Rectal smooth muscle tissue (tissue), 1 donor: ENCODE results near the gene ARHGAP1.

Experiments
- H3K27ac ChIP-seq: one replicate; pipeline ENCODE4 v1.7.0; 2013; ENCODE audit warnings: low read depth, low read length, inconsistent platforms
- H3K27me3 ChIP-seq: one replicate; pipeline ENCODE4 v1.7.0; 2013; ENCODE audit warnings: low read length; ENCODE audit not compliant: control insufficient read depth, insufficient read depth
- H3K36me3 ChIP-seq: one replicate; pipeline ENCODE4 v1.7.0; 2013; ENCODE audit warnings: low read length; ENCODE audit not compliant: control insufficient read depth, insufficient read depth
- H3K4me1 ChIP-seq: one replicate; pipeline ENCODE4 v1.7.0; 2013; ENCODE audit warnings: low read length; ENCODE audit not compliant: control insufficient read depth, insufficient read depth
- H3K4me3 ChIP-seq: one replicate; pipeline ENCODE4 v1.7.0; 2013; ENCODE audit warnings: low read length
- H3K9ac ChIP-seq: one replicate; pipeline ENCODE4 v1.7.0; 2013; ENCODE audit warnings: low read length

The ARHGAP1 gene

GRCh38 chr11:46731545-46731944, 31.1 kb upstream of the ARHGAP1 start:
- Histone ChIP-seq H3K9ac (no peak overlapping the region), H3K27ac (no peak overlapping the region), H3K4me3 (no peak overlapping the region), H3K36me3 (no peaks in the 10 kb centered on the region), H3K27me3 (no peaks in the 10 kb centered on the region), H3K4me1 (no peaks in the 10 kb centered on the region)

GRCh38 chr11:46729110-46730027, 28.9 kb upstream of the ARHGAP1 start:
- no peaks in the 10 kb centered on the region for H3K27me3 ChIP-seq
- no peak overlapping the region for H3K27ac ChIP-seq
- H3K4me1 ChIP-seq = no peaks in the 10 kb centered on the region
- H3K36me3 ChIP-seq = no peaks in the 10 kb centered on the region
- no peak overlapping the region for H3K4me3 ChIP-seq
- H3K9ac ChIP-seq = no peak overlapping the region

GRCh38 chr11:46728659-46729040, 28.2 kb upstream of the ARHGAP1 start:
- Histone ChIP-seq H3K4me1 (no peaks in the 10 kb centered on the region), H3K36me3 (no peaks in the 10 kb centered on the region), H3K27me3 (no peaks in the 10 kb centered on the region), H3K27ac (no peak overlapping the region), H3K9ac (no peak overlapping the region), H3K4me3 (no peak overlapping the region)

GRCh38 chr11:46727952-46728658, 27.7 kb upstream of the ARHGAP1 start:
- H3K27me3 ChIP-seq = no peaks in the 10 kb centered on the region
- no peaks in the 10 kb centered on the region for H3K36me3 ChIP-seq
- no peaks in the 10 kb centered on the region for H3K4me1 ChIP-seq
- no peak overlapping the region for H3K4me3 ChIP-seq
- H3K27ac ChIP-seq = no peak overlapping the region
- H3K9ac ChIP-seq = no peak overlapping the region

- Histone ChIP-seq H3K9ac (no peak overlapping the region), H3K4me3 (no peak overlapping the region), H3K27ac (no peak overlapping the region), H3K27me3 (no peaks in the 10 kb centered on the region), H3K4me1 (no peaks in the 10 kb centered on the region), H3K36me3 (no peaks in the 10 kb centered on the region)
Measured at GRCh38 chr11:46726206-46726862, 25.9 kb upstream of the ARHGAP1 start.

GRCh38 chr11:46725338-46726205, 25.2 kb upstream of the ARHGAP1 start:
- no peak overlapping the region for H3K27ac ChIP-seq
- no peaks in the 10 kb centered on the region for H3K27me3 ChIP-seq
- H3K9ac ChIP-seq = no peak overlapping the region
- no peaks in the 10 kb centered on the region for H3K36me3 ChIP-seq
- H3K4me3 ChIP-seq = no peak overlapping the region
- no peaks in the 10 kb centered on the region for H3K4me1 ChIP-seq

- Histone ChIP-seq H3K9ac (no peak overlapping the region), H3K4me3 (no peak overlapping the region), H3K27ac (no peak overlapping the region), H3K4me1 (no peaks in the 10 kb centered on the region), H3K36me3 (no peaks in the 10 kb centered on the region), H3K27me3 (no peaks in the 10 kb centered on the region)
Measured at GRCh38 chr11:46724088-46724487, 23.7 kb upstream of the ARHGAP1 start.

GRCh38 chr11:46723359-46723680, 22.9 kb upstream of the ARHGAP1 start:
- Histone ChIP-seq H3K36me3 (no peaks in the 10 kb centered on the region), H3K27ac (no peak overlapping the region), H3K4me1 (no peaks in the 10 kb centered on the region), H3K9ac (no peak overlapping the region), H3K27me3 (no peaks in the 10 kb centered on the region), H3K4me3 (no peak overlapping the region)

GRCh38 chr11:46722566-46723358, 22.3 kb upstream of the ARHGAP1 start:
- H3K36me3 ChIP-seq = no peaks in the 10 kb centered on the region
- H3K27ac ChIP-seq = no peak overlapping the region
- no peak overlapping the region for H3K4me3 ChIP-seq
- H3K27me3 ChIP-seq = no peaks in the 10 kb centered on the region
- H3K4me1 ChIP-seq = no peaks in the 10 kb centered on the region
- no peak overlapping the region for H3K9ac ChIP-seq

GRCh38 chr11:46721286-46721685, 20.9 kb upstream of the ARHGAP1 start:
- no peaks in the 10 kb centered on the region for H3K27me3 ChIP-seq
- no peaks in the 10 kb centered on the region for H3K4me1 ChIP-seq
- no peak overlapping the region for H3K4me3 ChIP-seq
- H3K36me3 ChIP-seq = no peaks in the 10 kb centered on the region
- H3K27ac ChIP-seq = no peak overlapping the region
- no peak overlapping the region for H3K9ac ChIP-seq

- Histone ChIP-seq H3K27ac (no peak overlapping the region), H3K27me3 (no peaks in the 10 kb centered on the region), H3K4me3 (no peak overlapping the region), H3K4me1 (no peaks in the 10 kb centered on the region), H3K9ac (no peak overlapping the region), H3K36me3 (no peaks in the 10 kb centered on the region)
Measured at GRCh38 chr11:46719543-46720218, 19.3 kb upstream of the ARHGAP1 start.
